Stimulated activated CD4-positive, alpha-beta T cell treated with anti-CD3 and anti-CD28 coated beads, TNF-alpha, amount 100 ng/mL, for 1 hour (primary cell): ENCODE measurements around the gene NHLRC1.

ENCODE experiments used
- DNase-seq, 3 donors: peaks; one replicate each; pipeline ENCODE4 v3.0.0-alpha.2; 2020; ENCODE audit warnings: low read depth in 3 of 3, low spot score in 1 of 3

NHLRC1 gene

DNA sequence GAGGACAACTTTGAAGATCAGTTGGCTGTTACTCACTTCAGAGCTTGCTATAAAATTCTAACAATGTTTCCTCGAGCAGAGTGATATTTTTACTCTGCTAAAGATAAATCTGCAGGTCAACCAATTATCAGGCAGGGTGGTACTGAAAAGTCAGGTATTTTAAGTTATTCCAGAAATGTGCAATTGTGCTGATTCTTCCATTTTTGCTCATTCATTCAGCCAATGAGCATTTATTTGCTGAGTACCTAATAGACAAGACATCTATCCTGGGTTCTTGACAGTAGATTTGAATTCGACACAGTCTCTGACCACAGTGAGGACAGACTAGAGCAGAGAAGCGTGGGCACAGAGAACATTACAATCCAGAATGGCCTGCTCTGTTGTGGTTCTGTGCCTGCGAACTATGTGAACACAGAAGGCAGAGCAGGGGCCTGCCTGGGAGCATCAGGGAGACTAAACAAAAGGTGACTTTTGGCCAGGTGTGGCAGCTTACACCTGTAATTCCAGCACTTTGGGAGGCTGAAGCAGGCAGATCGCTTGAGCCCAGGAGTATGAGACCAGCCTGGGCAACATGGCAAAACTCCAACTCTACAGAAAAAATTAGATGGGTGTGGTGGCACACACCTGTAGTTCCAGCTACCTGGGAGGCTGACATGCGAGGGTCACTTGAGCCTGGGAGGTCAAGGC is 17.6 kb upstream of the NHLRC1 start:
- DNase-seq, result no peak

DNA sequence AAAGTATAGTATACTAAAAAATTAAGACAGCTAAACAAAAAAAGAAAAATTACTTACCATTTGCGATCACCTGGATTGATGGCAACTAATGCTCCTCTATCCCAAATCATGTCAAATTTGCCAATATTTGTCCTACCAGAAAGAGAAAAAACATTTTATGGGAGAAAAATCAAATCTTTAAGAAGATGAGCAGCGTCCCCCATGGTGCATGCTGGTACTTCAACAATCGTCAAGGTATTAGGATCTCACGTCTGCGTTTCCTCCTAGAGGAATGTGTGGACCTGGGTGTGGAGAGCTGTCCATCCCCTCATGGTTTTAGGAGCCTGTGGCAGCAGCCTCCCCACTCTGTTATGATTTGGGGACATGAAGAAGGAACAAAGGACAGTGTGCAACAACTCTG is 16.4 kb upstream of the NHLRC1 start:
- DNase-seq, result no peak

DNA sequence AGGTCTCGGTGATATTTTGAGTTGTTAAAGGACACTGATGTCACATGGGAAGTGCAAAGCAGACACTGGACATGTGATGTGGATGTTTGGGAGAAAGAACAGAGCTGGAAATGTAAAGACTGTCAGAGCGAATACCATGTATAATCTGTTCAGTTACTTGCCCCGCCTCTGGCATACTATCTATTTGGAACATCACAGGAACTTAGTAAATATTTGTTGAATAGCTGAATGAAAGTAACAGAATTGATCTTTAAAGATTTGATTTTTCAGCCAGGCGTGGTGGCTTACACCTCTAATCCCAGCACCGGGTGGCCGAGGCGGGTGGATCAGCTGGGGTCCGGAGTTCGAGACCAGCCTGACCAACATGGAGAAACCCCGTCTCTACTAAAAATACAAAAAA is 13.8 kb upstream of the NHLRC1 start:
- DNase-seq, result no peak

DNA sequence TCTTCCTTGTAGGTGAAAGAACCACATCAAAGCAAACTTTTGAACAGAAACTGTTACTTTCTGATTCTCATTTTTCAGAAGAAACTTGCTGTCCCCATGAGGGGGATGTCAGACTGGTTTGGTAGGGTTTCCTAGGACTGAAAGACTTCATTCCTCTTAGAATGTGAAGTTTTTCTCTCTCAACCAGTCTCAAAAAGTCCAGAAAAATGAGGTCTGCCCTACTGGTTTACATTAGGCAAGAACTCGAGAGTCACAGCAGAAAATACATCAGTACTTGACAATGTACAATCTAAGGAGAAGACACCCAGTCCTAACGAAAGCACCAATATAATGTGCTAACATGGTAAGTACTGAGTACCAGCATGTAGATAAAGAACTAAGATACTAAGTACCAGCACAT is 12.7 kb upstream of the NHLRC1 start:
- DNase-seq, result no peak

DNA sequence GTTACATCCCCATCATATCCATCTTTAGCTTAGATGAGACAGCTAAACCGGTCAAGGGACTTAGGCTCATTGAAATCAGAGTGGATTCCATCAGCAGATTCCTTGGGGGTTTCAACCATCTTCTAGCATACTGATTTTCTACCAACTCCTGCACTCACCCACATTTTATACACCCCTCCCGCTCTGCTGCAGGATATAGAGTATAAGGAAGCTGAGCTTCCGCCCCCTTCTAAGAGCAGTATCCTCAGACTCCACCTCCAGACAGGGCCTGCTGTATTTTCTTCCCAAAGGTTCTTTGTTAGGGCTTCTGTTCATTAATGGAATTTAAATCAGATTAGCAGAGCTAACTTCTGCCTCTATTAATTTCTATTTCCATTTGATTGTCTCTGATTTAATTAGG is 9.9 kb upstream of the NHLRC1 start:
- DNase-seq, result no peak

DNA sequence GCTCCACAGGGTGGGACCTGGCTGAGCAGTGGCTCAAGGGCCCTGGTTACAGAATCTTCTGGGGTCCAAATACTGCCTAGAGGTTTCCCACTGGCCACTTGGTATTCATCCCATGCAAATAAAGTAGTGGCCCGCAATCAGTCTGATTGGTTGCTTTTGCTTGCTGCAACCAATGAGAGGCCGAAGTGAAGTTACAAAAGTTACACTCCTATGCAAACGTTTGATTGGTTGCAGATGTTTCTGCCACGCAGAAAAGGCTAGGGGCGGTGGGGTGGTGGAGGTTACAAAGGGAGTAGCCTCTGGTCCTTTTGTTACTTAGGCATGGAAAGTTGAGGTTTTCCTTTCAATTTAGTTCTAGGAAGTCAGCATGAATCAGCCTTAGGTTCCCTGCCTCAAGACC is 3.6 kb upstream of the NHLRC1 start:
- no peak for DNase-seq

DNA sequence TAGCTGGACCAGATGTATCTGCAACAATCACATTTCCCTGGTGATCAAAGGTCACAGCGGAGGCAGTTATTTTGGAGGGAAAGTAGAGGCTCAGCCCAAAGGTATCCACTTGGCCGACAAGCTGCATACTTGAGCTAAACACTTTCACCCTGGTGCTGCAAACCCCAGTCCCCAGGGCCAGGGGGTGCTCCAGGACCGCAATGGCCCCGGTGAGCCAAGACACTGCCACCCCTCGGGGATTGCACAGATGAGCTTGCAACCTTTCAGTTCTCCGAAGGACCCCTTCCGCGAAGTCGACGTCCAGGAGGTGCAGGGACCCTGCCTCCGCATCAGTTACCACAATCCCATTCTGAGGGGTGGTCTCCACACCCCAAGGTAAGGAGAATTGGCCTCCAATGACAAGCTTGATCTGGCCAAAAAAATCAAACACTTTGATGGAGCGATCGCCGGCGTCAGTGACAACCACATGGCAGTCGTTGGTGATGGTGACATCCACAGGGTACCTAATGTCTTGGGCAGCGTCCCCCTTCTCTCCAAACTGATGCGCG is 823 bp downstream of the NHLRC1 start:
- no peak for DNase-seq

DNA sequence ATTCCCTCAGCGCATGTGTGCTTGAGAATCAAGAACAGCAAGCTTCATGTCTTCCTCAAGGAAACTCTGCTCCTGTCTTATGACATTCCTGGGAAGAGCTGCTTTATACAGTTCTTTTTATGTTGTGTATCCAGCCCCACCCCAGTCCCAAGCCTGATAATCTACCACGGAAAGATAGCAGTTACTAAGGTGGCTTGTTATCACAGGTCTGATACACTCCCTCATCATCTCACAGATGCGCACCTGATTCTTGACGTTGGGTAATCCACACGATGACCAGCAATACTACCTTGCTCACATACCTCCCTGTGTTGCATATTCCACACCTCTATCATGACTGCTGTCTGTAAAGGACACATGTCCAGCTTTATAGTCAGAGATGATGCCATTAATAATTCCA is 3.2 kb downstream of the NHLRC1 start:
- no peak for DNase-seq

DNA sequence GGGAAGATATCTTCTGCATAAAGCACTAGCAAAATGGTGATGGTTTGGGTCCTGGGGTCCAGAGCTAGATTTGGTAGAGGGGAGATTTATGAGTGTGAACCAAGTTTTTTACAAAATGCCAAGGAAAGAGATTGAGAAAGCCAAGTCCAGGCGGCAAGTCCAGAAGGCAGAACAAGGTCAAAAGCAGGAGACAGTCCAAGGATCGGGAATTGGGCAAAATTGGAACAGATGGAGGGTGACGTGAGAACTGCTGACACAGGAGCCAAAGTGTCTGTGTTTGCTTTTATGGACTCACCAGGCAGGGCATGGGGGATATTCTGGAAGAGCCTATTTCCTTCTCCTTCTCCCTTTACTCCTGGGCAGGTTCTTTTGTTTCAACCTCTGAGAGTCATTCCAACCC is 4.1 kb downstream of the NHLRC1 start:
- no peak for DNase-seq

DNA sequence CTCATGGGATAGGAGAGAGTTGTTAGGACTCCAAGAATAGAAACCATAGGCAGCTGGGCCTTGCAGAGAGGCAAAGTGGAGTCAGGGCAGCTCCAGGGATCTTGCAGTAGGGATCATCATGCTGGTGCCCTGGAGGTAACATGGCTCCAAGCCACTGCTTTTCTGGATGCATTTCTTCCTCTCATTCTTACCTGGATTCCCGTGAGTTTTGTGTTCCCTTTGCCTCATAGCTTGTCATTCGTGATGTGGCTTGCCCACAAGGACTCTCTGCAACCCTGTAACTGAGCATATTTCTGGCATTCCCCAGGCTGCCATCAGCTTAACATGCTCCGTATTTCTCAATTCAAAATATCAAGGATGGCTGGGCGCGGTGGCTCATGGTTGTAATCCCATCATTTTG is 5.3 kb downstream of the NHLRC1 start:
- DNase-seq, result no peak

DNA sequence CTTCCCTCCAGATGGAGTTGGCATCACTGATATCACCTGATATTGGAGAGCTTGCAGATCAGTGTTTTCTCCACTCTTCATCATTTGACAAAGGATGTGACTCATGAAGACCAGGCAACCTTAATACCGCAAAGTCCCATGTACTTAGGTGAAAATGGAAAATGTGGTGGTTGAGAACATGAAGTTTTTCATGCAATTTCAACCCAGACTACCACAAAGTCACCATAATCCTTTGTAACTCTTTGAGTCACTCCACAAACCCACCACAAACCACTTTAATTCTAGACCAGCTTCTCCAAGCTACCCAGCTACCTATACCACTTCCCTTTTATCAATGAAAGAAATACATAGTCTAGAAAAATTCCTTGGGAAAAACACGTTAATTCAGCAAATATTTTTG is 7.1 kb downstream of the NHLRC1 start:
- no peak for DNase-seq

DNA sequence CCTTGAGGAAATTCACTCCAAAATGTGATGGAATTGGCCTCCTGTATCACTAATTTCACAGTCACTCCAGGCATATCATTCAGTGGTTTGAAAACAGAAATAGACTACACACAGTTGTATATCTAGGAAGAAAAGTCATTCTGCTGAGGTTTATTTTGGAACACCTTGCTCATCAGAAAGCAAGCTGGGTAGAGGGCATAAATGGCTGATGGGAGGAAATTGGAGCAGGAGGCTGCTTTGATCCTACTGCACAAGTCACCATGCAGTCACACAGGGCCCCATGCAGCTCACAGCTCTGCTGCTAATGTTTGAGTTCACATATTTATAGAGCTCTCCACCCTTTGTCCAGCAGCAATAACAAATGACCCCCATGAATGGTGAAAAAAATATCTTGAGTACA is 12.3 kb downstream of the NHLRC1 start:
- no peak for DNase-seq

DNA sequence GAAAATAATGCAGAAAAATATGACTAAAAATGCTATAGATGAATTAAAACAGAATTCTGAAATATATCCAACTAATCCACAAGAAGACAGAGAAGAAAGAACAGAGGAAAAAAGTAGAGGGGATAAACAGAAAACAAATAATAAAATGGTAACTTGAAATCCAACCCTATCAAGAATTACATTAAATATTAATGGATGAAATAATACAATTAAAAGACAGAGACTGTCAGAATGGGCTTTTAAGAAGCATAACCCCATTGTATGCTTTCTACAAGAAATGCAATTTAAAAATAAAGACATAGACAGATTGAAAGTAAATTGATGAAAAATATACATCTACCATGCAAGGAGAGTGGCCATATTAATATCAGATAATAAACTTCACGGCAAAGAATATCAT is 15.4 kb downstream of the NHLRC1 start:
- DNase-seq, result no peak

DNA sequence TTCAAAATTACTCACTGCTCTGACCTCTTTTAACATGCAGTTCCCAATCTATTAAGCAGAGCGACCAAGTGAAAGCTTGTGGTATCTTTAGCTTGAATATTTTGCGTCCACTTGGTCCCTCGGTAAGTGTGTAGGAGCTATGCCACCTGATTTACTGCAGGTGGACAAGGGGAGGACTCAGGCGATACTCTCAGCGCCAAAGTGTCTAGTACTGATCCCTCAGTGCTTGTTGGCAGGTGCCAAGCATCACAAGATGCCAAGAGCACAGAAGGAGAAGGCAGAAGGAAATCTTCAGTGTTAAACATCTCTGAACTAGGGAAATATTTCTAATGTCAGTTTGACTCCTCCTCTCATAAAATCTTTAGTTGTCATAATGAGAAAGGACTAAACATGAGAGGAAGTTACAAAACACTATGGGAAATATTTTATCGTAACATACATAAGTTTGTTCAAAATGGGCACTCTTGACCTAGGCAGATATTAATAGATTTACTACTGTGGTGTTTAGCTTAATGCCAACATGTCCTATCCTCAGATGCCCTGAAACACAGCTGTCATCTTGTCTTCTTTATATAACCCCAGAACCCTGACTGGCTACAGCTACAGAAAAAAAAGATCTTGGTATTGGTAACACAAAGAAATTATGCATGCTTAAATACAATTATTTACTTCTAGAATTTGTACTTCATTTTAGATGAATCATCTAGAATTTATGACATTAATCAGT is 19.5 kb downstream of the NHLRC1 start:
- no peak for DNase-seq

DNA sequence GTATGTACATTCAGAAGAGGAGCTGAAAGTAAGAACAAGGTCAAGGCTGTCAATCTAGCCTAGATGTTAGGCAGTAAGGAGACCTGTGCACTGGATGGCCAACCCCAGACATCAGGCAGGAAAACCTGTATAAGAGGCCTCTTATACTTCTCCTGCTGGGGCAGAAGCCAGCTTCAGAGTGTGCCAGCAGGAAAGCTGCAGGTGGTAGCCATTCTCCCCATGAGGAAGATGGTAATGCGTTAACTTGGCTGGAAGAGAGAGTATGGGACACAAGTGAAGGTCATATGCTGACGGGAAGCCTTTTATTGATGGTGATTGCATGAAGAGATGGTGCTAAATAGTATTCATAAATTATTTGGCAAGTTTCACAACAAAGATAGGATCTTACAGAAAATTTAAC is 20.6 kb downstream of the NHLRC1 start:
- no peak for DNase-seq

DNA sequence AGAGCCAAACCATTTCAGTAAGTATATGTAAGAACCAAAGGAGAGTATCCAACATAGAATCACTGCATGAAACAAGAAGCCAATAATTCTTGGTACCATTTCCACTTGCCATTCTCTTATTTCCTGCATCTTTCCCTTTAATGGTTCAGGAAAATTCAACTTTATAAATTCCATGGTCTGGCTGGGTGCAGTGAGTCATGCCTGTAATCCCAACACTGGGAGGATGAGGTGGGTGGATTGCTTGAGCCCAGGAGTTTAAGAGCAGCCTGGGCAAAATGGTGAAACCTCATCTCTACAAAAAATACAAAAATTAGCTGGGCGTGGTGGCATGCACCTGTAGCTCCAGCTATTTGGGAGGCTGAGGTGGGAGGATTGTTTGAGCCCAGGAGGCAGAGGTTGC is 21.2 kb downstream of the NHLRC1 start:
- no peak for DNase-seq

DNA sequence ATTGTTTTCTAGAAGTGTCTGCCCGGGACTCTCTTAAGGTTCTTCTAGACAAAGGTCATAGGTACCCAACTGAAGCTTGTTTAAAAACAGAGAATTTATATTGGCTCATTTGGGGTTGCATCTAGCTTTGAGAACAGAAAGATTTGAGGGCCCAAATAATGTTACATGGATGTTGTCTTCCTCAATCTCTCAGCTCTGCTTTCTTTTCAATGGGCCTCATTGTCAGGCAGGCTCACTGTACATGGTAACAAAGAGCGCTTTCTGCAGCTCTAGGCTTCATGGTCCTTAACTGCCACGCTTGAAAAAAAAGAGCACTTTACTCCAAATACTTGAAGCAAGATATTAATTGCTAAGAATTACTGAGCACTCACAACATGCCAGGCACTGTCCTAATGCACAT is 22.2 kb downstream of the NHLRC1 start:
- no peak for DNase-seq

DNA sequence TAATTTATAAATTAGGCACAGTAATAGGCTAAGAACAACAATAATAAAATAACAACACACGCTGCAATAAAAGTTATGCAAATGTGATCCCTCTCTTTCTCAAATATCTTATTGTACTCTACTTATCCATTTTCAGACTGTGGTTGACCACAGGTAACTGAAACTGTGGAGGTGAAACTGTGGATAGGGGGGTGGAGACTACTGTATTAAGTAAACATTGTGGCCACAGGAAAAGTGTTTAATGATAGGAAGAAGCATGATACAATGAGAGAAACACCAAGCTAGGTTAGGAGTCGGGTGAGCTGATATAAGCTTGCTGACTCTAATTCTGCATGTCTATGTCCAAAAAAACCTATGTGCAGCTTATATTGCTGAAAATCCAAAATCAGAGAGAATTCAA is 23.0 kb downstream of the NHLRC1 start:
- no peak for DNase-seq

DNA sequence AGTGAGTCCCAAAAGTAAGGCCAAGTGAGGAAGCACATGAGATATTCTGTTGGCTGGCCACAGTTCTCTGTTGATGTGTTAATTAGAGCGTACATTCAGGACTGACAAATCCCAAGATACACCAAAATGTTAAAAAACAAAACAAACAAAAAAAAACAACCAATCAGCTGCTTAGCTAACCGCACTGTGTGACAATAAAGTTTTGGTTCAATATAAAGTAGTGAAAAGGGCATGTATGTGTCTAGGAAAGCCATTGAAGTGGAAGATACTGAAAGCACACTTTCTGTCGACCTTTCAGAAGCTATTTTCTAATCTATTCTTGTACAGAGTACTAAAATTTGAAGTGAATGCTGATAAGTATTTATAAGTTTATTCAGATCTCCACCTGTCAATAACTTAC is 26.1 kb downstream of the NHLRC1 start:
- DNase-seq, result no peak

DNA sequence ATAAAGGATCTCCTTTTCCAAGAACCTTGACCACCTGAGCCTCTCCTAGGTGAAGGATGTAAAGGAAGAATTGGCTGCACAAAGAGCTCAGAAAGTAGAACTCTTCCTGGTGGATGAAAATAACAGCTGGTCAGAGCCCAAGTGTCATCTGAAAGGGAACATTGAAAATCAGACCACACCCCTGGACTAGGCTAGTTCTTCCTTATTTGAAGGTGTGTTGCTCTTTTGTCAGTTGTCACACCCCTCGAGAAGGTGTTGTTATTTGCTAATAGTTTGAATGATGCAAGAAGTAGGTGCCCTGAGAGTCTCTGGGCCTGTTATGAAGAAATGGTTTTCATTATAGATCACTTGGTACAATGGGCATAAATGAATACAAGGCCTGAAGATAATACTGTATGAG is 31.1 kb downstream of the NHLRC1 start:
- no peak for DNase-seq

DNA sequence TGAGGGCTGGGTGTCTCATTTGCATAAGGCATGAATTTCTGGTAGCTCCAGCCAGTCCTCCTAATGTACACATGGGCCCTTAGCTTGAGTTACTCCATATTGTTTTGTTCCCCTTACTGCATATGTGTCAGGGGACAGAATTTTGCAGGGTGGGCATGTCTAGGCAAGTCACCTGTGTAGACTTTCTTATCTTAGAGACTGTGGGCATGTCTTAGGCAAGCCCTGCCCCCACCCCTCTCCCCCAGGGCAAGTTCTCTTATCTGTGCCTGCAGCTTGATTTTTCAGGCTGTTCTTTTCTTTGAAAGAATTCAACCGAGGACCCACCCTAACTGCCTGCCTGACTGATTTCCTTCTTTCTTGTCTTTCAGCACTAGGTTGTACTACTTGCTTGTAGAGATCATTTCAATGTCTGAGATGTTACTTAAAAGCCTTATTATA is 32.1 kb downstream of the NHLRC1 start:
- DNase-seq, result no peak

DNA sequence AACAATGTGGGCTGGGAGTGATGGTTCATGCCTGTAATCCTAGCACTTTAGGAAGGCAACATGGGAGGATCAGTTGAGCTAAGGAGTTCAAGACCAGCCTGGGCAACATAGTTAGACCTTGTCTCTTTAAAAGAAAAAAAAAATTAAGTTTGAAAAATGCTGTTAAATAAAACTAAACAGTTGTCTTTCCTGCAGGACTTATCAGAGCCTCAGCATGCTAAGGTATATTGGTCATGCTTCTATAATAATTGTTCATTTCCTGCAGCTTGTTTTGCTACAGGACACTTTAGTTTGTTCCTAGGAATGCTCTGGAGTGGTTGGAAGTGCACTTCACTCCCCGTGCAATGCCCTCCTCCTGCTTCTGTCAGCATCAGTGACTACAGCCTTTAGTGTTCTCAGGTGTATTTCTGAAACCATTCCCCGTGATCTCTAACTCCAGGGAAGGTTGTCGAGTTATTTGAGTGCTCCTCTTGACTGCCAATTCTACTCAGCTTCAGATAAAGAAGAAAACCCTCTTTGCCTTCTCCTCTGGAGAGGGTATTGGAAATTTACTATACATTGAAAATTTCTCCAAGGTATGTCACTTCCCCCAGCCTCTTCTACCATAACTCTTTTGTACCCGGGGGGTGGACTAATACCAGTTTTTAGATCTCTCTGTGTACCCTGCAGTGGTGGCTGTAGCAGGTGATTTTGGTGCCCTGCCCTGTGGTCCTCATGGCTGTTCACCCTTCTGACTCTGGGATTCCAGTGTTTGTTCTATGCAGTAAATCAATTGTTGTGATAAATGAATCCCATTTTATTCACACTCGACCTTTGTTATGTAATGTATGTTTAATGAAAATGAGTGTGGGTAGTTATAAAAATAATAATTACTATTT is 33.8 kb downstream of the NHLRC1 start:
- no peak for DNase-seq
